ENCODE data around the gene KIF24.
"Not testable (repeated sequence)": the region's sequence is repeated elsewhere in the genome, so short reads cannot be mapped to it uniquely, and the experiment has no call there.

The KIF24 gene

DNA sequence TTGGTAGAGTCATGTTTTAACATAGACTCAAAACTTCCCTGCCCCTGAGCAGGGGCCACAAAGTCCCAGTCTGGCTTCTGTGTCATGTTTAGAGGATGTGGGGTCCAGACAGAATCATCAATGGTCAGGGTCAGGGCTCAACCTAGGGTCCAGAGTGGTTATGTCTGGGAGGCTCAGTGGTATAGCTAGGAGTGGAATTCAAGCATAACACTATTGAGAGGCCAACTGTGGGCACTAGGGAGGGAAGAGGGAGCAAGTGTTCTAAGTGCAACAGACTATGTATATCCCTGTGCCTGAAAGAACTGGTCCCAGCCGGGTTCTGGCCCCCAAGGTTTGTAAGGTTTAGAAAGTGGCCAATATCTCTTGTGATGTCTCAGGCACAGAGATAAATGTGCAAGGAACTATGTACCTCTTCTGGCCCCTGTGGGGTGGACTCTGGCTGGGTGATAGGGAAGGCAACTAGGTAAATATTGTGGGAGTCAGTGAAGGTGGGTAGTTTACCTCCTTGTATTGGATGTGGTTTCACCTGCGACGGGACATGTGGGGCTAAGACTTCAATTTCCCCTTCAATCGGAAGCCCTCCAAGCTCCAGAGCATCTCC lies 33.6 kb upstream of the KIF24 start:
- DNase-seq: no peak

DNA sequence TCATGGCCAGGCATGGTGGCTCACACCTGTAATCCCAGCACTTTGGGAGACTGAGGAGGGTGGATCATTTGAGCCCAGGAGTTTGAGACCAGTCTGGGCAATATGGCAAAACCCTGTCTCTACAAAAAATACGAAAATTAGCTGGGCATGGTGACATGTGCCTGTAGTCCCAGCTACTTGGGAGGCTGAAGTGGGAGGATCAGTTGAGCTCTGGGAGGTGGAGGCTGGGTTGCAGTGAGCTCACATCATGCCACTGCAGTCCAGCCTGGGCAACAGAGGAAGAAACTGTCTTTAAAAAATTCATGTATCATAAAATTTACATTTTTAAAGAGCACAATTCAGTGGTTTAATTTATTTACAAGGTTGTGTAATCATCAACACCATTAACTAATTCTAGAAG lies 23.9 kb upstream of the KIF24 start:
- not testable (repeated sequence) for DNase-seq

DNA sequence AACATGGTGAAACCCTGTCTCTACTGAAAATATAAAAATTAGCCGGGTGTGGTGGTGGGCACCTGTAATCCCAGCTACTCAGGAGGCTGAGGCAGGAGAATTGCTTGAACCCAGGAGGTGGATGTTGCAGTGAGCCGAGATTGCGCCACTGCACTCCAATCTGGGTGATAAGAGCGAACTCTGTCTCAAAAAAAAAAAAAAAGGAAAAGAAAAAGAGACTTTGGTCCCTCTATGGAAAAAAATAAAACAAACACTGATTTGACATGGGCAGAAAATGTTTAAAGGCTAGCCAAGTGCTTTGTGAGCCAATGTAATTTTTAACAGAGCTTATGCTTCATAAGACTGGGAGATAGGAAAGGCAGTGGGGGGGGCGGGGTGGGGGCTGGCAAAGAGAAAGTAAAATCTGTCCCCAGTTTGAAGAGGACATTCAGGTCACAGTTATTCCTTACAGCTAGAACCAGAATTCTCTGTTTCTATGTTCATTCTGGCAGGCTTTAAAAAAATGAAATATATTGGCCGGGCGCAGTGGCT lies 23.1 kb upstream of the KIF24 start:
- not testable (repeated sequence) for DNase-seq

- DNase-seq: no peak
These were observed 20.3 kb upstream of the KIF24 start for GRCh38 chr9:34349324-34349723.

DNA sequence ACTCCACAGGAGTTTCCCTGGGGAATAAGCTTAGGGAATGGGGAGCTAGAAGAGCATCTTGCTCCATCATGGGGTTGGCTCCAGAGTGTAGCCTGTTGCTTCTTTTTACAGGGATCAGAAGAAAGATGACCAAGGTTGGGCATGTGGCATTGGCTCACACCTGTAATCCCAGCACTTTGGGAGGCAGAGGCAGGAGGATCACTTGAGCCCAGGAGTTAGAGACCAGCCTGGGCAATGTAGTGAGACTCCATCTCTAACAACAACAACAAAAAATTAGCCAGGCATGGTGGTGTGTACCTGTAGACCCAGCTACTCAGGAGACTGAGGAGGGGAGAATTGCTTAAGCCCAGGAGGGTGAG lies 18.7 kb upstream of the KIF24 start:
- DNase-seq: no peak

GRCh38 chr9:34346873-34347799 lies 18.1 kb upstream of the KIF24 start:
- DNase-seq: no peak

DNA sequence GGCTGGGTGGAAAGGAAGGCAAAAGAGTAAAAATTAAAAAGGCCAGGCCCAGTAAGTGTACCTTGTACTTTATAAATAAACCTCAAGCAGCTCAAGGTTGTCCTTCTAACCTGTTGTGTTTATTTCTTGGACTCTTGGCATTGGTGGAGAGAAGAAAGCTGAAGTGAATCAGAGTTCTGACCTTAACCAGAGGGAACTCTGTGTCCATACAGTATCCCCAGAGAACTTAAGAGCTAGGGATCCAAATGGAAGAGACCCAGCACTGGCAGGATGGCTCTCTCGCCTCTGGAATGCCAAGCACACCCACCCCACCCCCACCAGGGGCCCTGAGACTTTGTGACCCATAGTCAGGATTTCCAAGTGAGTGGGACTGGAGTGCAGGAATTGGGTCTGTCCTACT lies 14.5 kb upstream of the KIF24 start:
- no peak for DNase-seq

- no peak for DNase-seq
These were observed 14.0 kb upstream of the KIF24 start for GRCh38 chr9:34343090-34343489.

DNA sequence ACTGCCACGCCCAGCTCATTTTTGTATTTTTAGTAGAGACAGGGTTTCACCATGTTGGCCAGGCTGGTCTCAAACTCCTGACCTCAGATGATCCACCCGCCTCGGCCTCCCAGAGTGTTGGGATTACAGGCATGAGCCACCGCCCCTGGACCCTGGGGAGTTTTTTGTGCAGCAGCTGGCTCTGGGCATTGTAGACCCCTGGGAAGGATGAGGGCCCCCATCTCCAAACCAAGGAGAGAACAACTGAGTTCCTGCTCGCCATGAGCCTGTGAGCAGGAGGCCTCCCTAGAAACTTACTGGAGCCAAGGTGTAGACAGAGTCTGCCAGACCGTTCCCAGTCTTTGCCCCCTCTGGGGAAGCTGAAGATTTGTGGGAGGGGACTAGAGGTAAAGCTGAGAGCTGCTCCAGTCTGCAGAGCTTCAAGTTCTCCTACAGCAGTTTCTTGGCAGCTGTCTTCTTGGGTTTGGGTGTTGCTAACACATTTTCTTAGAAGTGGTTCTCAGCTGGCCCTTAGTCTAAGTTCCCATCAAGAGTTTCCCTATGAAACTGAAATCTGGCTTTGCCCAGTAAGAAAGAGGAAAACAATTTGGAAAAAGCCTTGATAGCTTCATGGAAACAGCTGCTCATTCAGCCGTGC lies 12.7 kb upstream of the KIF24 start:
- DNase-seq: no peak

DNA sequence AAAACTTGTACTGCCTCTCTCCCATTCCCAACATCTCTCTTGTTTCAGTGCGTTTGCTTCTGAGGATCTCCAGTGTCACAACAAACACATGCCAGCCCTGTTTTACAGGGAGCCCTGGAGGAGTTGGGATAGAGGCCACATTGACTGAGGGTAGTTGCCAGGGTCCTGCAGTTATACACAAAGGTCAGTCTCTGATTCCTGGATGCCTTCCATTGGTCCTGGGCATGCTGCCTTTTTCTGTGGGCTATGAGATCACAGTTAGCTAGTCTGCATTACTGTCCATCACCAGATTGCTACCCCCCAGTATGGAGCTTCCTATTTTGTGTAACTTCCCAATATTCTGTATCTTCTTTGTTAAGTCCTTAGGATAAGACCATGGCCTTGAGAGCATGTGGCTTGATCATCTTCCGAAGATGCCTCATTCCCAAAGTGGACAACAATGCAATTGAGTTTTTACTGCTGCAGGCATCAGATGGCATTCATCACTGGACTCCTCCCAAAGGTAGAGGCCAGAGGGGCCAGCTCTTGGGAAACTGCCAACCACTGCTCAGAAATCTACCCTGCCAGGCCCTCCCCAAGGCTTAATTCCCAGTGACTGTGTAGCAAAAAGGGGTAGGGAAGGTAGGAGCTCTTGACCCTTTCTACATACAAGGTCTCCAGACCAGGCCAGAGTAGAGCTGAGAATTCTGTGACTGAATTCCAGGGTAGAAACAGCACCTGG lies 9.8 kb upstream of the KIF24 start:
- no peak for DNase-seq

DNA sequence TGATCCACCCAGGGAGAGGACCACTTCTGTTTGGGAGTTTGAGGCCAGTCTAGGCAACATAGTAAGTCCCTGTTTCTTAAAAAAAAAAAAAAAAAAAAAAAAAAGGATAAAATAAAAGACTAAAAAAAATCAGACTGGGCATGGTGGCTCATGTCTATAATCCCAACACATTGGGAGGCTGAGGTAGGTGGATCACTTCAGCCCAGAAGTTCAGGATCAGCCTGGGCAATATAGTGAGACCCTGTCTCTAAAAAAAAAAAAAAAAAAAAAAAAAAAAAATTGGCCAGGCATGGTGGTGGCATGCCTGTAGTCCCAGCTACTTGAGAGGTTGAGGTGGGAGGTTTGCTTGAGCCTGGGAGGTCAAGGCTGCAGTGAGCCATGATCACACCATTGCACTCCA lies 9.0 kb upstream of the KIF24 start:
- not testable (repeated sequence) for DNase-seq

GRCh38 chr9:34337403-34337802 lies 8.3 kb upstream of the KIF24 start:
- no peak for DNase-seq

GRCh38 chr9:34335376-34335775 lies 6.3 kb upstream of the KIF24 start:
- no peak for DNase-seq

DNA sequence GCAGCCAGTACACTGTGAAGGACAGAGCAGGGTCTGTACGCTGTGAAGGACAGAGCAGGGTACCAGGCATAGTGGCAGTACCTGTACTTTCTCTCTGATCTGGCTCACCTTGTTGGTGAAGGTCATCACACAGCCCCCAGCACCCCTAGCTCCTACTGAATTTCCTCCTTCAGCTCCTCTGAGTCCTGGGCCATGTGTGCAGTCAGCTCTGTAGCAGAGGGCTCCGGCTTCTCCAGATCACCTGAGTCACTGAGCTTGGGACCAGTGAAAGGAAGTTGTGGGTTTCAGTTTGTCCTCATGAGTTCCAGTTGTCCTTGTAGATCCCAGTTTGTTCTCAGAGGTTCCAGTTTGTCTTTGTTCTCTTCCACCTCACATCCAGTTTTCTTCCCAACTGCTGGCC lies 5.8 kb upstream of the KIF24 start:
- DNase-seq: no peak

DNA sequence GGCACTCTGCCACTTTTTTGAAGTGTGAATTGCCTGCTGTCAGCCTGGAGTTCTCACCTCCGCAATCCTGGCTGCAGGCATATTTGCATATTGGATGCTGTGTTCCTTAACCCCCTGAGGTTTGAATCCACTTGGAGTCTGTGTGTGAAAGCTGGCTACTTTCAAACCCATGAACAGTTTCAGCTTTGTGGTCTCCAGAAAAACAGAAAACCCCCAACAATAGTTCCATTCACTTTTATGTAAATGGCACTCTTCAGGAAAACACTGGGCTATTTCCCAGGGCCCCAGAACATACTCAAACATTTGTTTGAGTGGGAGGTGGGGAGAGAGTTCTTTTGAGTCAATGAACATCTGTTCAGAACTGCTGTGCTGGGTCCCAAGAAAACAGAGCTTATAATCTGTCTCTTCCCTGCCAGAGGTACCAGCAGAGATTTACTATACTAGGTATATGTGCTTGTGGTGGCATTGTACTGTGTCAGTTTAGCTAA lies 5.3 kb upstream of the KIF24 start:
- no peak for DNase-seq

GRCh38 chr9:34333836-34334235 lies 4.8 kb upstream of the KIF24 start:
- DNase-seq: no peak

DNA sequence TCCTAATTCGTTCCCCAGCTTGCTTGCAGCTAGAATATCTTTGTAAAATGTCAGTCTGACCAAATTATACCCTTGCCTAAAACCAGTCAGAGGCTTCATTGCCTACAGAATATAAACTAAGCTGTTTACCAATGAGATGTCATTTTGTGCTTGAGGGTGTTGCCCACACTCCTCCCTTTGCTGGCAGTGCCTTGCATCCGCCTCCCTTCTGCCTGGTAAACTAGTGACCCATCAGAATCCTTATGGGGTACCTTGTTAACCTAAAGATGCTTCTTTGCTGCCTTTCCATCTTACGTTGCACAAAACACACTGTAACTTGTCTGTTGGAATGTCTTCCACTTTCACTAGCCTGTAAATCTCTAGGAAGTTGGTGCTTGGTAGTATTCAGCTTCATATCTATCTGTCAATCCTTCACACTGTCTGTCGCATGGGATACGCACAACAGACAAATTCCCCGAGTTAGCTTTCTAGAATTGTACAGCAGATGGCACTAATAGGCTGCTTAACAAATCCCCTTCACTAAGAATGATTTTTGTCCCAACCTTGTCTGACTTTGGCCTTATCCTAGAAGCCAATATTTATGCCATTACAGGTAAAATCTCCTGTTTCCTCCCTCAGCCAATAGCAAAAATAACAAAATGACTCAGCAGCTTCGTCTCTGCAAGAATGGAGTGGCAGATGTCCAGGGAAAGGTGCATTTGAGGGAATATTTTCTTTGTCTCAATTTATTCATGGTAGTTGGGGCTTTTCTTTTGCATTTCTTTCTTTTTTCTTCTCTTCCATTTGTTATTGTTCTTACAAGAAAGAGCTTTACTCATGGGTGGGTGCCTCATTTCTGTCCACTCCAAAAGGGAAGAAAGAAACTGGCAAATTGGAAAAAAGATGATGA lies 3.3 kb upstream of the KIF24 start:
- DNase-seq: no peak

DNA sequence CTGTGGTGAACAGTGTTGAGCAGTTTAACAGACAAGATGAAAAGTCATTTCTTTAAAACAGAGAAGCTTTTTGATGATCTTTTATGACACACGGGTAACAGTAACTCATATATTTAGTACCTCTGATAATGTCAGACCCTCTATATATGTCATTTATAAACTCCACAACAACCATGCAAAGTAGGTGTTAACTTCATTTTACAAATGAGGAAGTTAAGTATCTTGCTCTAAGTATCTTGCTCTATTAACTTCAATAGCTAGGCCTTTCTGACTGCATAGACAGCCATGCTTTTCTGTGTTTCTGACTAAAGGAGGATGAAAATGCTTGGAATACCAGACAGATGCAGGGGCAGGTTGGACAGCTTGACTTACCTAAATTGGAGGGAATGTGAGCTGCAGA lies 2.1 kb upstream of the KIF24 start:
- no peak for DNase-seq

DNA sequence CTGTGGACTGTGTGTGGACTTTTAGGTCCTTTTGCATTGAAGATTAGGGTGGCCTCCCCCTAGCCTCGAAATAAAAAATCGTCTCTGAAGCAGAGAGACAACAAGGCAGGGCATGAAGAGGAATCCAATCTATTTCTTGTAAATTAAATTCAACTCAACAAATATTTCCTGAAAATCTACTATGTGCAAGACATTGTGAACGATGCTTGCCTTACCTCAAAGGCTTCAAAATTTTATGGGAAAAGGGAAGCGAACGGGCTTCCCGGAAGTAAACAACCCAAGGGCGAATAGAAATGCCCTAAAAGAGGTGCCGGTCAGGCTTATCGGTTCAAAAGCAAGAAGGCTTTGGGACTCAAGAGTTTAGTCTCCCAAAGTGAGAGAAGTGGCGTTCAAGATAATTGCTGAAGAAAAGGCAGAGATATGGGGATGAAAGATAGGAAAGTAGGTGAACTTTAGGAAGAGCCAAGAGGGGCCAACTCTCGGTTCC lies 525 bp downstream of the KIF24 start:
- DNase-seq: no peak

DNA sequence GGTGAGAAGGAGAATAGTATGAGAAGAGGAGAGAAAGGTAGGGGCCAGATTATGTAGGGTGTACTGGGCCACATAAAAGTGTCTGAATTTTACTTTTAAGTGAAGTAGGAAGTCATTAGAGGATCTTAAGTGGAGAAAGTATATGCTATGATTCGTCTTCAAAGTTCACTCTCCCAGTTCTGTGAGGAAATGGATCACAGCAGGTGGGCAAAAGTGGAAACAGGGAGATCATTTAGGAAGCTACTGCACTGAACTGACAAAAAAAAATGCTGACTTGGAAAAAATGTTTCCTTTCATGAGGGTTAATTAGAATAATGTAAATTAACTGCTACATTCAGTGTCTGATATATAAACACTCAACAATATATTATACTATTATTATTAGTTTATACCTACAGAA lies 2.4 kb downstream of the KIF24 start:
- DNase-seq: no peak

GRCh38 chr9:34322899-34323591 lies 6.0 kb downstream of the KIF24 start:
- no peak for DNase-seq

All from GOT3 (cell line).